Gastroesophageal sphincter (tissue), 4 donors: ENCODE data around the gene ADD3. TPM values are rescaled to one million over a fixed set of nuclear protein-coding genes. Genes with fewer than 3 reads are reported as not detected.

Experiments
- ATAC-seq: fragments of 150-250 bp; one replicate; pipeline ENCODE4 v1.9.1; 2016; ENCODE audit warnings: mild to moderate bottlenecking, moderate library complexity
- H3K27ac ChIP-seq, 4 donors: fragments of 200-600 bp; sonication (generic) in 3 of 4; 1 replicate in 3 of 4; 2 replicates in 1 of 4; pipeline ENCODE4 v1.5.1; 2016 to 2019
- H3K27me3 ChIP-seq: fragments of 200-600 bp; sonication (generic); one replicate; pipeline ENCODE4 v1.5.1; 2019
- H3K36me3 ChIP-seq, 2 donors: fragments of 200-600 bp; sonication (generic); one replicate each; pipeline ENCODE4 v1.5.1; 2019; ENCODE audit warnings: control low read depth in 1 of 2
- H3K4me1 ChIP-seq, 3 donors: fragments of 200-600 bp; sonication (generic); 1 replicate in 2 of 3; 2 replicates in 1 of 3; pipeline ENCODE4 v1.5.1; 2016 to 2019; ENCODE audit warnings: control low read depth in 2 of 3
- H3K4me3 ChIP-seq, 2 donors: fragments of 200-600 bp; sonication (generic); one replicate each; pipeline ENCODE4 v1.5.1; 2019; ENCODE audit warnings: mild to moderate bottlenecking in 1 of 2, moderate library complexity in 1 of 2
- H3K9me3 ChIP-seq, 3 donors: fragments of 200-600 bp; sonication (generic); one replicate each; pipeline ENCODE4 v1.5.1; 2017 to 2019; ENCODE audit warnings: control low read depth in 2 of 3
- EP300 ChIP-seq: sonication (generic); formaldehyde crosslinking; IDR thresholded peaks from one replicate; pipeline ENCODE4 v1.6.1; 2017; ENCODE audit warnings: antibody characterized with exemption, mild to moderate bottlenecking
- POLR2A ChIP-seq, 2 donors: fragments of 450-650 bp; IDR thresholded peaks; one replicate each; pipeline ENCODE4 v1.6.1; 2017; ENCODE audit warnings: antibody characterized with exemption in 2 of 2, mild to moderate bottlenecking in 2 of 2, moderate library complexity in 1 of 2
- POLR2AphosphoS5 ChIP-seq: sonication (generic); formaldehyde crosslinking; IDR thresholded peaks from one replicate; pipeline ENCODE4 v1.6.1; 2017; ENCODE audit warnings: antibody characterized with exemption
- WGBS, 2 donors: methylation state at CpG; one replicate each; pipeline ENCODE4 v1.1.5; 2018; ENCODE audit warnings: low coverage in 1 of 2; 5-methylcytosine and 5-hydroxymethylcytosine counted together
- total RNA-seq, 4 donors: library from RNA; depleted of rRNA; stranded (reverse); fragments of >200 nt; gene quantifications; one replicate each; pipeline ENCODE4 v1.1.0, GENCODE V29; 2016
- TF ChIP-seq, protein P1 (sequence below), 4 experiments: fragments of 200-600 bp in 2 of 4; fragments of 450-650 bp in 2 of 4; sonication (generic) in 1 of 4; IDR thresholded peaks; one replicate each; pipeline ENCODE4 v1.5.1; 2017 to 2019; ENCODE audit warnings: antibody characterized with exemption in 4 of 4, mild to moderate bottlenecking in 2 of 4, moderate library complexity in 2 of 4

ADD3 gene
- total RNA-seq, 4 donors from 2014 or later, result 50.3 to 277 (median 118) TPM

DNA sequence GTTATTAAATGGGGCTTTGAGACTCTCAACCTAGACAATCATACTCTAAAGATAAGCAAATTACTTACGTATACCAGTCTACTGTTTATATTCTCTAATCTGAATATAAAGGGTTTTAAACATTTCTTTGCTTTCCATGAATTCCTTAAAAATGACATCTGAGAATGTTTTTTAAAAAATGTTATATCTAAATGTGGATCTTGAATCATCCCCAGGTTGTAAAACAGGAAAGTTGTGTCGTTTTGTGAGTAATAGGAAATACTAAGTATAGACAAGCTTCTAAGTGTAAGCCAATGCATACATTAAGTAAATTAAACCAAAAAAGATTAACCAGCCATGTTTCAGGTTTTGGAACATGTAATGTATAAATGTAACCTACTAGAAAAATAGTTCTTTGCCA lies 26.8 kb downstream of the ADD3 start:
- H3K36me3 ChIP-seq, result no peaks in the 10 kb centered on the region
- TF ChIP-seq, protein P1, sequence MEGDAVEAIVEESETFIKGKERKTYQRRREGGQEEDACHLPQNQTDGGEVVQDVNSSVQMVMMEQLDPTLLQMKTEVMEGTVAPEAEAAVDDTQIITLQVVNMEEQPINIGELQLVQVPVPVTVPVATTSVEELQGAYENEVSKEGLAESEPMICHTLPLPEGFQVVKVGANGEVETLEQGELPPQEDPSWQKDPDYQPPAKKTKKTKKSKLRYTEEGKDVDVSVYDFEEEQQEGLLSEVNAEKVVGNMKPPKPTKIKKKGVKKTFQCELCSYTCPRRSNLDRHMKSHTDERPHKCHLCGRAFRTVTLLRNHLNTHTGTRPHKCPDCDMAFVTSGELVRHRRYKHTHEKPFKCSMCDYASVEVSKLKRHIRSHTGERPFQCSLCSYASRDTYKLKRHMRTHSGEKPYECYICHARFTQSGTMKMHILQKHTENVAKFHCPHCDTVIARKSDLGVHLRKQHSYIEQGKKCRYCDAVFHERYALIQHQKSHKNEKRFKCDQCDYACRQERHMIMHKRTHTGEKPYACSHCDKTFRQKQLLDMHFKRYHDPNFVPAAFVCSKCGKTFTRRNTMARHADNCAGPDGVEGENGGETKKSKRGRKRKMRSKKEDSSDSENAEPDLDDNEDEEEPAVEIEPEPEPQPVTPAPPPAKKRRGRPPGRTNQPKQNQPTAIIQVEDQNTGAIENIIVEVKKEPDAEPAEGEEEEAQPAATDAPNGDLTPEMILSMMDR (IDR thresholded peaks at IDR 0.05), result no peak
- TF ChIP-seq POLR2A (IDR thresholded peaks at IDR 0.05) (no peak), EP300 (no peak), POLR2AphosphoS5 (no peak)

DNA sequence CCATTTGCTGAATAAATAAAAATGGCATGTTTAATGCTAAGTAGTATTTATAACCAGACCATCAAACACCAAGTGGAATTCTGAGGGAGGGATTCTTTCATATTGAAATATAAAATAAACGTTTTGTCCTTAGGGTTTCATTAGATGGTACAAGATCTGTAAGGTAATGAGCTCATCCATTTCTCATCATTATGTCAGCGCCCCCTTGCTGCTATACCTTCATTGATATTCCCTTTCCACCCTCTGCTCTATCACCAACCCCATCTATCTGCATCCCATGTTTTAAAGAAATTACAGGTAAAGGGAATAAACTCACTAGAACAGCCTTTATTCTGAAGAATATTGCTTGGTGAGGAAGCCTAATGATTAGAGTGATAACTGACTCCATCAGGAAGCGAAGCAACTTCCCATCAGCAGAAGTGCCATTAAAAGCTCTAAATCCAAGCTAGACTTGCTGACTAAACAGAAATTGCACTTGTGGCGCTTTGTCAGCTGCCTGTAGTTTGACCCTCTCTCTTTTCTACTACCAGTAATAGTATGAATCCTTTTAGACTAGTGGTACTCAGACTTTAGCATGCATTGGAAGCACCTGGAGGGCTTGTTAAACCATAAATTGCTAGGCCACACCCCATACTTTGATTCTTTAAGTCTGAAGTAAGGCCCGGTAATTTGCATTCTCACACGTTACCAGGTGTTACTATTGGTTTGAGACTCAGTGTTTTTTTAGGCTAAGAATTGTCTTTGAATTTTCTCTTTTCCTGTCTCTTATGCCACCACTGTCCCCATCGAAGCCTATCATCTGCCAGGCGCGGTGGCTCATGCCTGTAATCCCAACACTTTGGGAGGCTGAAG lies 27.5 kb downstream of the ADD3 start:
- Histone ChIP-seq H3K27me3 (no peaks in the 10 kb centered on the region), H3K4me1 (peaks cover 5 to 36% (median 7%) of the 10 kb centered on the region in 3 donors), H3K9me3 (no peaks in the 10 kb centered on the region), H3K4me3 (no peak overlapping the region), H3K36me3 (no peaks in the 10 kb centered on the region), H3K27ac (no peak overlapping the region)
- 89 to 94% methylated on average over 5 to 9 of the region's 9 CpGs for WGBS, 2 donors
- TF ChIP-seq, protein P1 (IDR thresholded peaks at IDR 0.05), result no peak
- TF ChIP-seq POLR2AphosphoS5, result no peak
- TF ChIP-seq EP300, result no peak
- no peak for TF ChIP-seq POLR2A (IDR thresholded peaks at IDR 0.05)
- no peak for ATAC-seq

More for the DNA sequence above, 26.8 kb downstream of the ADD3 start:
- Histone ChIP-seq H3K27ac (no peak overlapping the region), H3K9me3 (no peaks in the 10 kb centered on the region), H3K27me3 (no peaks in the 10 kb centered on the region), H3K4me1 (peaks cover 5 to 37% (median 7%) of the 10 kb centered on the region in 3 donors), H3K4me3 (no peak overlapping the region)
- 31 to 37% methylated on average over 2 of the region's 2 CpGs for WGBS, 2 donors
- no peak for ATAC-seq

- TF ChIP-seq POLR2AphosphoS5, result no peak
- TF ChIP-seq, protein P1 (IDR thresholded peaks at IDR 0.05), result no peak
- no peak for TF ChIP-seq POLR2A (IDR thresholded peaks at IDR 0.05)
- TF ChIP-seq EP300, result no peak
- H3K4me3 ChIP-seq, result no peak overlapping the region
- H3K27me3 ChIP-seq, result no peaks in the 10 kb centered on the region
- ATAC-seq, result no peak
- H3K4me1 ChIP-seq, result peaks cover 5 to 35% (median 7%) of the 10 kb centered on the region in 3 donors
- H3K9me3 ChIP-seq, result no peaks in the 10 kb centered on the region
- no peaks in the 10 kb centered on the region for H3K36me3 ChIP-seq
- WGBS, 2 donors, result 93 to 95% methylated on average over 3 of the region's 3 CpGs
- no peak overlapping the region for H3K27ac ChIP-seq
These were observed 28.9 kb downstream of the ADD3 start for GRCh38 chr10:110036640-110037039.

DNA sequence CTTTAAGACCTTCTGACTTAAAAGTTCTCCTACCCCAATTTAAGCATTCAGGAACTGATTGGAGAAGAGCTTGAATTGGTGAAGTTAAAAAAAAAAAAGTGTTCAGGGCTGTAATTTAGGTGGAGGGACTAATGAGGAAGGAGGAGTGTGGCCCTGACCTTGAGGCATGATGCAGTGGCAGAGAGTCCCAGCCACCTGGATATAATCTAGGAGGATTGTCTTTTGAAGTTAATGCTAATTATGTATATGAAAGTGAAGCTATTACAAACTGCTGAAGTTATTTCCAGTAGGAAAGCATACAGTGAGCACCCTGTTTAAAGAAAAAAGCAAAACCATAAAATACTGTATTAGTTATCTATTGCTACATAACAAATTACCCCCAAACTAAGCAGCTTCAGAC lies 31.5 kb downstream of the ADD3 start:
- Histone ChIP-seq H3K36me3 (no peaks in the 10 kb centered on the region), H3K9me3 (no peaks in the 10 kb centered on the region), H3K27ac (no peak overlapping the region), H3K4me3 (no peak overlapping the region), H3K27me3 (no peaks in the 10 kb centered on the region), H3K4me1 (peaks cover 0 to 9% (median 2%) of the 10 kb centered on the region in 3 donors)
- ATAC-seq, result no peak
- TF ChIP-seq, protein P1 (IDR thresholded peaks at IDR 0.05), result no peak
- TF ChIP-seq POLR2AphosphoS5 (no peak), EP300 (no peak), POLR2A (IDR thresholded peaks at IDR 0.05) (no peak)

- TF ChIP-seq, protein P1 (IDR thresholded peaks at IDR 0.05), result no peak
- no peak for TF ChIP-seq POLR2A (IDR thresholded peaks at IDR 0.05)
- no peak for TF ChIP-seq POLR2AphosphoS5
- TF ChIP-seq EP300, result no peak
- H3K4me1 ChIP-seq, result peaks cover 0 to 9% (median 2%) of the 10 kb centered on the region in 3 donors
- WGBS, 2 donors, result 80 to 100% methylated on average over 1 of the region's 1 CpG
These were observed 32.3 kb downstream of the ADD3 start for GRCh38 chr10:110040108-110040507.

More at GRCh38 chr10:110040108-110040507, 32.3 kb downstream of the ADD3 start:
- no peaks in the 10 kb centered on the region for H3K9me3 ChIP-seq
- no peaks in the 10 kb centered on the region for H3K36me3 ChIP-seq
- no peak overlapping the region for H3K27ac ChIP-seq
- ATAC-seq, result no peak
- H3K4me3 ChIP-seq, result no peak overlapping the region
- H3K27me3 ChIP-seq, result no peaks in the 10 kb centered on the region
